KMS-11 (cell line): Measurements from ENCODE around the gene LY6G6D.

ENCODE experiments used
- H2AFZ ChIP-seq: fragments of 200-600 bp; sonication (generic); 2 replicates; pipeline ENCODE4 v1.6.1; 2016; ENCODE audit warnings: antibody characterized with exemption, mixed run types, low read depth
- H3K27ac ChIP-seq: fragments of 200-600 bp; sonication (generic); 2 replicates; pipeline ENCODE4 v1.6.1; 2016; ENCODE audit warnings: mild to moderate bottlenecking, mixed run types
- H3K27me3 ChIP-seq: fragments of 200-600 bp; sonication (generic); 2 replicates; pipeline ENCODE4 v1.6.1; 2017; ENCODE audit warnings: mild to moderate bottlenecking, low read depth, mixed run types, moderate library complexity; ENCODE audit not compliant: insufficient read depth
- H3K36me3 ChIP-seq: fragments of 200-600 bp; sonication (generic); 2 replicates; pipeline ENCODE4 v1.6.1; 2017; ENCODE audit warnings: mild to moderate bottlenecking, mixed run types; ENCODE audit not compliant: insufficient read depth
- H3K4me1 ChIP-seq: fragments of 200-600 bp; sonication (generic); 2 replicates; pipeline ENCODE4 v1.6.1; 2016; ENCODE audit warnings: mild to moderate bottlenecking, low read depth, mixed run types; ENCODE audit not compliant: poor library complexity, severe bottlenecking
- H3K4me2 ChIP-seq: fragments of 200-600 bp; sonication (generic); 2 replicates; pipeline ENCODE4 v1.7.0; 2016; ENCODE audit warnings: mild to moderate bottlenecking, mixed run types
- H3K4me3 ChIP-seq: fragments of 200-600 bp; sonication (generic); IDR thresholded peaks from 2 replicates; pipeline ENCODE4 v1.6.1; 2017; ENCODE audit warnings: low read depth, low read length, mixed read lengths; ENCODE audit not compliant: insufficient read depth
- H3K79me2 ChIP-seq: fragments of 200-600 bp; sonication (generic); 2 replicates; pipeline ENCODE4 v1.6.1; 2016; ENCODE audit warnings: low read depth, mixed run types; ENCODE audit not compliant: insufficient read depth
- H3K9ac ChIP-seq: fragments of 200-600 bp; sonication (generic); 2 replicates; pipeline ENCODE4 v1.6.1; 2016; ENCODE audit warnings: mild to moderate bottlenecking, mixed run types
- H4K20me1 ChIP-seq: fragments of 200-600 bp; sonication (generic); 2 replicates; pipeline ENCODE4 v1.6.1; 2016; ENCODE audit warnings: mild to moderate bottlenecking, mixed run types; ENCODE audit not compliant: insufficient read depth
- TF ChIP-seq, protein P1 (sequence below): fragments of 200-600 bp; sonication (generic); conservative IDR thresholded peaks from 2 replicates; pipeline ENCODE4 v1.6.1; 2017; ENCODE audit warnings: low read depth, mild to moderate bottlenecking, antibody characterized with exemption, low read length, moderate library complexity, mixed read lengths

LY6G6D gene

DNA sequence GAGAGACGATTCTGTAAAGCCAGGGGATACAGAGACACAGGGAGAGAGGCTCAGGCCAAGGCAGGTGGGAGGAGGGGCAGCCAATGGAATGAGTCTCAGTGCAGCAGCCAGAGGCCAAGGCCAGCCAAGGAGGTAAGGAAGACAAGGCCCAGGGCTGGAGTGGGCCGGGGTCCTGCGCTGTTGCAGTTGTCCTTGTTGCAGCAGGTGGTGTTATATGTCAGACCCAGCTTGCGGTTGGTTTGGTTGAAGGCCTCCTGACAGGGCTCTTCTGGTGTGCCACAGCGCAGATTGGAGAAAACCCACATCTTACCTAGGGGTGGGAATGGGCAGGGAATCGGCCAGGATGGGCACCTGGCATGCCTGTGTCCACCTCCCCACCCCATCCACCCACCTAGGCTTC, 3.9 kb downstream of the LY6G6D start:
- Histone ChIP-seq H3K27me3 (no peaks in the 10 kb centered on the region; the same call in 1 of the 2 replicates), H4K20me1 (no peaks in the 10 kb centered on the region), H3K36me3 (no peaks in the 10 kb centered on the region)

DNA sequence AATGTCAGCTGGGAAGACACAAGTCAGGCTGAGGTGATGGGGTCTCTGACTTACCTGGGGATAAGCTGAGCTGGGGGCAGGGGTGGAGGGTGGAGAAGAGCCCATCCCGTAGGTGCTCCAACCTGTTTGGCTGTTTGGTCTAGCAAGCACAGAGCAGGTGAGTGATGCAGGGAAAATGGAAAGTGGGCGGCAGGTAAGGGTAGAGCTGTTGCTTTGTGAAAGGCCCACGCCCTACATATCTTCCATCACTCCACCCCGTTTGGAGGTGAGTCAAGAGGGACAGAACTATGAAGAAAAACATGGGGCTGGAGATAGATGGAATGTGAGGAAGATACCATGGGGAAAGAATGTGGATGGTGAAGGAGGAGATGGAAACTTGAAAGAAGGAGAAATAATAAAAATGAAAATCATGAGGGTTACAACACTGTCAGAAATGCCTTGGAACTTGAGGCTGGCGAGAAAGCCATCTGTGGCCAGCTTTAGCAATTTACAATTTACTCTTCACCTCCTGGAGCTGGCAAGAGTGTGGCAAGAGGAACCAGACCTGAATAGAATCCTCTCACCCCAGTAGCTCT, 5.1 kb downstream of the LY6G6D start:
- Histone ChIP-seq H3K36me3 (no peaks in the 10 kb centered on the region), H3K4me3 (no peak overlapping the region), H4K20me1 (no peaks in the 10 kb centered on the region), H3K4me1 (no peaks in the 10 kb centered on the region), H3K27ac (no peak overlapping the region), H3K9ac (no peak overlapping the region), H2AFZ (no peak overlapping the region), H3K4me2 (no peak overlapping the region), H3K27me3 (no peaks in the 10 kb centered on the region; the same call in 1 of the 2 replicates), H3K79me2 (no peaks in the 10 kb centered on the region)
- TF ChIP-seq, protein P1, sequence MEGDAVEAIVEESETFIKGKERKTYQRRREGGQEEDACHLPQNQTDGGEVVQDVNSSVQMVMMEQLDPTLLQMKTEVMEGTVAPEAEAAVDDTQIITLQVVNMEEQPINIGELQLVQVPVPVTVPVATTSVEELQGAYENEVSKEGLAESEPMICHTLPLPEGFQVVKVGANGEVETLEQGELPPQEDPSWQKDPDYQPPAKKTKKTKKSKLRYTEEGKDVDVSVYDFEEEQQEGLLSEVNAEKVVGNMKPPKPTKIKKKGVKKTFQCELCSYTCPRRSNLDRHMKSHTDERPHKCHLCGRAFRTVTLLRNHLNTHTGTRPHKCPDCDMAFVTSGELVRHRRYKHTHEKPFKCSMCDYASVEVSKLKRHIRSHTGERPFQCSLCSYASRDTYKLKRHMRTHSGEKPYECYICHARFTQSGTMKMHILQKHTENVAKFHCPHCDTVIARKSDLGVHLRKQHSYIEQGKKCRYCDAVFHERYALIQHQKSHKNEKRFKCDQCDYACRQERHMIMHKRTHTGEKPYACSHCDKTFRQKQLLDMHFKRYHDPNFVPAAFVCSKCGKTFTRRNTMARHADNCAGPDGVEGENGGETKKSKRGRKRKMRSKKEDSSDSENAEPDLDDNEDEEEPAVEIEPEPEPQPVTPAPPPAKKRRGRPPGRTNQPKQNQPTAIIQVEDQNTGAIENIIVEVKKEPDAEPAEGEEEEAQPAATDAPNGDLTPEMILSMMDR = no peak

More for the DNA sequence above, 3.9 kb downstream of the LY6G6D start:
- no peak overlapping the region for H3K4me3 ChIP-seq
- H3K4me2 ChIP-seq = no peak overlapping the region
- H3K79me2 ChIP-seq = no peaks in the 10 kb centered on the region
- TF ChIP-seq, protein P1 = no peak
- no peak overlapping the region for H2AFZ ChIP-seq
- no peaks in the 10 kb centered on the region for H3K4me1 ChIP-seq
- H3K9ac ChIP-seq = no peak overlapping the region
- H3K27ac ChIP-seq = no peak overlapping the region

DNA sequence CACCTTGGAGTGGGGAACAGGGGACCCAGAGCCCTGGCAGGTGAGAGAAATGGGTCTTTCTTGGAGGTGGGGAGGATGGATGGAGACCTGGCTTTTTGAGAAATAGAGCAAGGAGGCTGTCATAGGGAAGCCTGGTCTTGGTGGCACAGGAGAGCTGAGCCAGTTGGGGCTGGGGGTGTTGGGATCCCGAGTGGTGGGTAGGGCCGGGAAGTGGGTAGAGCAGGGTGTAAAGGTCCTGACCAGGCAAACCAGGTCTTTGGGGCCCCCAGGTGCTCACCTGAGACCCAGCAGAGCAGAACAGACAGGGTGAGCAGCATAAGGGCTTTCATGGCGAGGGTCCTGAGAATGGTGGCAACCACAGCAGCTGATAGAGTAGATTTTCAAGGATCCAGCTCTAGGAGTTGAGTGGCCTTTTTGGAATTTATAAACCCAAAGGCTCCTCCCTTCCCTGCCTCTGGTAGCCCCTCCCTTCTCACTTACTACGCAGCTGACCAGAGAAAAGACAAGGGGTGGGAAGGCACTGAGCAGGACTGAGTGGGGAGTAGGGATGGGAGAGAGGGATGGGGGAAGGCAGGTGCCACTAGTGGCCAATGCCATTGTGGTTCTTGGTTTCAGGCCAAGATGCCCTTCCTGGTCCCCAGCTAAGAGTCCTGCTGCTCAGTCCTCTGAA, 6.3 kb downstream of the LY6G6D start, which contains the start of gene LY6G6C:
LY6G6C (minus strand) TSS at position 396 of the 670 bp plus-strand sequence; CDS start at position 329, 67 bp downstream.
- H3K79me2 ChIP-seq = no peaks in the 10 kb centered on the region
- no peak within 1 kb of the TSS for H3K4me2 ChIP-seq
- no peaks in the 10 kb centered on the region for H3K36me3 ChIP-seq
- H2AFZ ChIP-seq = no peak within 1 kb of the TSS
- TF ChIP-seq, protein P1 = no peak
- no peak within 1 kb of the TSS for H3K9ac ChIP-seq
- H3K4me3 ChIP-seq = no peak within 1 kb of the TSS
- H4K20me1 ChIP-seq = no peaks in the 10 kb centered on the region
- no peaks in the 10 kb centered on the region; the same call in 1 of the 2 replicates for H3K27me3 ChIP-seq
- H3K4me1 ChIP-seq = no peaks in the 10 kb centered on the region
- no peak within 1 kb of the TSS for H3K27ac ChIP-seq

DNA sequence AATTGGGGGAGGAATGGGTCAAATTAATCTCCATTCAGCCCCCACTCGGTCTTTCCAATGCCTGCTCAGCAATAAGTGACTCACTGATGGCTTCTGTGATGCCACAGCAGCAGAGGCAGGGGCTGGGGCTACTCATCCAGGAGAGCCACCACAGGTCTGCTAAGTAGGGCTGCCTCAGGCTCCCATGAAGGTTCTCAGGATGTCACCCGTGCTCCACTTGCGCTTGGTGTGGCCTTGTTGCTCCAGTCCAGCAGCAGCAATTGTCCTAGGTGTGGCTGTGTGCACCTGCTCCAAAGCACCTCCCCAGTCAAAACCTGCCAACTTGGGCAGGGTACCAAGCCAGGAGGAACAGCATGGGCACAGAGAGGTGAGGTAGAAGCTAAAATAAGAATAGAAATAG, 7.0 kb downstream of the LY6G6D start:
- TF ChIP-seq, protein P1 = no peak
- Histone ChIP-seq H3K27ac (no peak overlapping the region), H3K4me2 (no peak overlapping the region), H3K79me2 (no peaks in the 10 kb centered on the region), H4K20me1 (no peaks in the 10 kb centered on the region), H3K9ac (no peak overlapping the region), H3K4me1 (no peaks in the 10 kb centered on the region), H3K36me3 (no peaks in the 10 kb centered on the region), H3K27me3 (no peaks in the 10 kb centered on the region; the same call in 1 of the 2 replicates), H3K4me3 (no peak overlapping the region), H2AFZ (no peak overlapping the region)
